ENCODE data around the gene MGAT3.

GRCh38 chr22:39471381-39472141 is 14.7 kb downstream of the MGAT3 start:
- TF ChIP-seq CTCF (conservative IDR thresholded peaks at IDR 0.05; ENCODE audit: low read length), result no peak
- no peak for TF ChIP-seq EZH2phosphoT487 (IDR thresholded peaks at IDR 0.05; ENCODE audit: borderline replicate concordance)
